ENCODE results near the gene OR13G1.

Gene OR13G1

GRCh38 chr1:247680171-247680570 is 632 bp upstream of the OR13G1 start:
- peak; percentile 96 for DNase-seq (ENCODE audit: low read depth)
- TF ChIP-seq CTCF (IDR thresholded peaks at IDR 0.05; ENCODE audit: control insufficient read depth, extremely low read depth, insufficient read depth): no peak
- H3K4me3 ChIP-seq (ENCODE audit: low read depth, low read length): peak overlapping the region; percentile 10; the same call in 1 of the 2 replicates

GRCh38 chr1:247669225-247669624 is 10.3 kb downstream of the OR13G1 start:
- H3K4me3 ChIP-seq (ENCODE audit: low read depth, low read length): no peak overlapping the region
- DNase-seq (ENCODE audit: low read depth): no peak
- TF ChIP-seq CTCF (IDR thresholded peaks at IDR 0.05; ENCODE audit: control insufficient read depth, extremely low read depth, insufficient read depth): no peak

DNA sequence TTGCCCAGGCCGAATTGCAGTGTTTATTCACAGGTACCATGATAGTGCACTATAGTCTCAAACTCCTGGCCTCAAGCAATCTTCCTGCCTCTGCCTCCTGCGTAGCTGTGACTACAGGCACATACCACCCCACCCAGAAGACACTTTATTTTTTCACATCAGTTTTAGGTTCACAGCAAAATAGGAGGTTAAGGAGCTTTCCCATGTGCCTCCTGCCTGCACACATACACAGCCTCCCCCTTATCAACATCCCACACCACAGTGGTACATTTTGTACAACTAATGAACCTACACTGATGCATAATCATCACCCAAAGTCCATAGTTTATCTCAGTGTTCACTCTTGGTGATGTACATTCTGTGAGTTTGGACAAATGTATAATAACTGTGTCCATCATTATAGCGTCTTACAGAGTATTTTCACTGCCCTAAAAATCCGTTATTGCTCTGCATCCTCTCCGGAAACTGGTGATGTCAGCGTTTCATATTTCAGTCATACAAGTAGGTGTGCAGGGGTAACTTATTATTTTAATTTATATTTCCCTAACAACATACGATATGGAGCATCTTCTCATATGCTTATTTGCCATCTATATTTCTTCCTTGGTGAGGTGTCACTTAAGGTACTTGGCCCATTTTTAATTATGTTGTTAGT is 23.2 kb downstream of the OR13G1 start:
- no peak for TF ChIP-seq CTCF (IDR thresholded peaks at IDR 0.05; ENCODE audit: control insufficient read depth, extremely low read depth, insufficient read depth)
- no peak for DNase-seq (ENCODE audit: low read depth)
- H3K4me3 ChIP-seq (ENCODE audit: low read depth, low read length): no peak overlapping the region

DNA sequence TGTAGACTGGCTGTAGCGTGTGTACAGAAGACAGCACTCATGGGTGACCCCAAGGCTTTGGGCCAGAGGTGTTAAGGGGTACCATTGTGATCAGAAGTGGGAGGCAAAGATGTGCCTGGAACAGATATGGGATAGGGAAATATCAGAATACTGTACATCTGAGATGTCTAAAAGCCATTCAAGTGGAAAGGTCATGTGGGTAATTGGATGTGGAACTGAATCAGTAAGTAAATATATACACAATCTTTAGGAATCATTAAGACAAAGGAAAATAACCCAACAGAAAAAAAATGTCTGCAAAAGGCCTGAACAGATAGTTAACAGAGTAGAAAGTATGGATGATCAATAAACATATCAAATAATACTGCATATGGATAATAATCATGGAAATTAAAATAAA is 26.5 kb downstream of the OR13G1 start:
- H3K4me3 ChIP-seq (ENCODE audit: low read depth, low read length): no peak overlapping the region
- no peak for TF ChIP-seq CTCF (IDR thresholded peaks at IDR 0.05; ENCODE audit: control insufficient read depth, extremely low read depth, insufficient read depth)
- no peak for DNase-seq (ENCODE audit: low read depth)

GRCh38 chr1:247647864-247648263 is 31.7 kb downstream of the OR13G1 start:
- DNase-seq (ENCODE audit: low read depth): no peak
- H3K4me3 ChIP-seq (ENCODE audit: low read depth, low read length): no peak overlapping the region

DNA sequence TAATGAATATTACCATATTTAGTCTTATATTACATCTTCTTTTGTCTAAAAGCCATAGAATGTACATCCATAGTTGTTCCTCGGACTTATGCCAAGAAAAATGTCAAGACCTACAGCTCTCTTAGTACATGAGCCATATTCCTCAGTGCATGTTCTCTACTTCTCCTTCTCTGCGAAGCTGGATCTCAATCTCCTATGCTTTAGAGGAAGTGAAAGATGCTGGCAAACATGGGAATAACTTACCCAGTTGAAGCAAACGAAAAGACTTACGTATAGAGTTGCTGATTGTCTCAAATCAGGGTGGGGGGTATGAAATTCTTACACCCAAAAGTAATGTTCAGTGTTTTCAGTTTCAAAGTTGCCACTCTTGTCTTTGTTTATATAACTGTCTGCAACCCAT is 32.7 kb downstream of the OR13G1 start:
- DNase-seq (ENCODE audit: low read depth): no peak
- TF ChIP-seq CTCF (IDR thresholded peaks at IDR 0.05; ENCODE audit: control insufficient read depth, extremely low read depth, insufficient read depth): no peak
- H3K4me3 ChIP-seq (ENCODE audit: low read depth, low read length): no peak overlapping the region

More at GRCh38 chr1:247647864-247648263, 31.7 kb downstream of the OR13G1 start:
- no peak for TF ChIP-seq CTCF (IDR thresholded peaks at IDR 0.05; ENCODE audit: control insufficient read depth, extremely low read depth, insufficient read depth)

- H3K4me3 ChIP-seq (ENCODE audit: low read depth, low read length): no peak overlapping the region
- TF ChIP-seq CTCF (IDR thresholded peaks at IDR 0.05; ENCODE audit: control insufficient read depth, extremely low read depth, insufficient read depth): no peak
- DNase-seq (ENCODE audit: low read depth): no peak
Measured at GRCh38 chr1:247642742-247643141, 36.8 kb downstream of the OR13G1 start.
